Esophagus squamous epithelium (tissue), 5 donors: ENCODE results near the gene LRWD1. TPM values are rescaled to one million over a fixed set of nuclear protein-coding genes. Genes with fewer than 3 reads are reported as not detected.
A peak's percentile ranks its signal among the peaks of the same experiment; 100 is the strongest.
"Not testable (repeated sequence)": the region's sequence is repeated elsewhere in the genome, so short reads cannot be mapped to it uniquely, and the experiment has no call there.

Experiments used
- DNase-seq: peaks from one replicate; lab custom pipeline; 2025; lab: John Stamatoyannopoulos, UW
- H3K27ac ChIP-seq, 4 donors: fragments of 200-600 bp; sonication (generic); one replicate each; pipeline ENCODE4 v1.5.1; 2016 to 2019; ENCODE audit warnings: mild to moderate bottlenecking in 1 of 4
- H3K27me3 ChIP-seq, 4 donors: fragments of 200-600 bp; sonication (generic); 1 replicate in 3 of 4; 2 replicates in 1 of 4; pipeline versions ENCODE4 v1.5.1 to v1.6.0; 2017 to 2021; ENCODE audit warnings: antibody characterized with exemption in 1 of 4
- H3K36me3 ChIP-seq, 3 donors: fragments of 200-600 bp; sonication (generic); one replicate each; pipeline ENCODE4 v1.5.1; 2016 to 2019
- H3K4me1 ChIP-seq, 3 donors: fragments of 200-600 bp; sonication (generic); one replicate each; pipeline ENCODE4 v1.5.1; 2017 to 2019
- H3K4me3 ChIP-seq, 4 donors: fragments of 200-600 bp; sonication (generic); 1 replicate in 3 of 4; 2 replicates in 1 of 4; pipeline ENCODE4 v1.5.1; 2016 to 2019; ENCODE audit warnings: mild to moderate bottlenecking in 2 of 4, moderate library complexity in 1 of 4
- H3K9me3 ChIP-seq, 3 donors: fragments of 200-600 bp; sonication (generic); one replicate each; pipeline ENCODE4 v1.5.1; 2016 to 2019
- WGBS, 2 donors: methylation state at CpG; one replicate each; pipeline ENCODE4 v1.1.5; 2018; 5-methylcytosine and 5-hydroxymethylcytosine counted together
- intact Hi-C: fragments of 100-400 bp; cut with DNase I; formaldehyde crosslinking; loops from one replicate; pipeline ENCODE4 v1.15.0; 2022
- total RNA-seq, 4 donors: library from RNA; depleted of rRNA; stranded (reverse); fragments of >200 nt; gene quantifications; one replicate each; pipeline ENCODE4 v1.1.0, GENCODE V29; 2016
- donor health status: DM: yes; HTN: yes; CAD: no.

LRWD1 gene
- total RNA-seq, 4 donors from 2014 or later, result 5.8 to 16.9 (median 11.2) TPM

- H3K27ac ChIP-seq, H3K27me3 ChIP-seq, H3K4me1 ChIP-seq, H3K9me3 ChIP-seq, H3K4me3 ChIP-seq, H3K36me3 ChIP-seq, DNase-seq, intact Hi-C loops: not testable (repeated sequence)
- 87 to 92% methylated on average over 3 to 4 of the region's 10 CpGs for WGBS, 2 donors
These were observed 32.1 kb downstream of the LRWD1 start for GRCh38 chr7:102496861-102497260.

- H3K27me3 ChIP-seq, H3K4me1 ChIP-seq, intact Hi-C loops, H3K36me3 ChIP-seq, H3K27ac ChIP-seq, H3K9me3 ChIP-seq, DNase-seq, H3K4me3 ChIP-seq: not testable (repeated sequence)
- WGBS, 2 donors, result no CpG with 5 or more reads among the region's 5 CpGs
These were observed 32.5 kb downstream of the LRWD1 start for GRCh38 chr7:102497308-102497707.

- WGBS, 2 donors, result no CpG with 5 or more reads among the region's 16 CpGs
- DNase-seq, H3K27me3 ChIP-seq, H3K4me1 ChIP-seq, H3K27ac ChIP-seq, H3K9me3 ChIP-seq, H3K4me3 ChIP-seq, H3K36me3 ChIP-seq, intact Hi-C loops: not testable (repeated sequence)
These were observed 33.5 kb downstream of the LRWD1 start for GRCh38 chr7:102498321-102498720.

GRCh38 chr7:102503141-102503540 lies 38.4 kb downstream of the LRWD1 start:
- H3K27me3 ChIP-seq, H3K27ac ChIP-seq, H3K4me1 ChIP-seq, intact Hi-C loops, H3K36me3 ChIP-seq, DNase-seq, H3K4me3 ChIP-seq, H3K9me3 ChIP-seq: not testable (repeated sequence)
- WGBS, 2 donors, result no CpG with 5 or more reads among the region's 12 CpGs

GRCh38 chr7:102505298-102506185 lies 40.8 kb downstream of the LRWD1 start:
- H3K9me3 ChIP-seq, intact Hi-C loops, H3K27me3 ChIP-seq, H3K36me3 ChIP-seq, H3K27ac ChIP-seq, DNase-seq, H3K4me3 ChIP-seq, H3K4me1 ChIP-seq: not testable (repeated sequence)
- 30% methylated on average over 2 of the region's 24 CpGs; no CpG with 5 or more reads in 1 of the 2 donors for WGBS, 2 donors

GRCh38 chr7:102507410-102508088 lies 42.8 kb downstream of the LRWD1 start:
- intact Hi-C loops, H3K4me1 ChIP-seq, H3K36me3 ChIP-seq, DNase-seq, H3K27me3 ChIP-seq, H3K27ac ChIP-seq, H3K4me3 ChIP-seq, H3K9me3 ChIP-seq: not testable (repeated sequence)
- WGBS, 2 donors, result 100% methylated on average over 1 of the region's 8 CpGs; no CpG with 5 or more reads in 1 of the 2 donors

GRCh38 chr7:102510575-102510974 lies 45.8 kb downstream of the LRWD1 start:
- H3K9me3 ChIP-seq, intact Hi-C loops, H3K27ac ChIP-seq, H3K4me3 ChIP-seq, DNase-seq, H3K4me1 ChIP-seq, H3K36me3 ChIP-seq, H3K27me3 ChIP-seq: not testable (repeated sequence)
- WGBS, 2 donors, result no CpG with 5 or more reads among the region's 8 CpGs

GRCh38 chr7:102511860-102512522 lies 47.2 kb downstream of the LRWD1 start:
- H3K36me3 ChIP-seq, H3K9me3 ChIP-seq, H3K4me1 ChIP-seq, DNase-seq, H3K27ac ChIP-seq, H3K27me3 ChIP-seq, H3K4me3 ChIP-seq, intact Hi-C loops: not testable (repeated sequence)
- WGBS, 2 donors, result no CpG with 5 or more reads among the region's 30 CpGs

- Histone ChIP-seq H3K4me3 (peak overlapping the region in 3 of 4 donors; percentile 10 to 54 (median 22)), H3K27ac (peak overlapping the region in 3 of 4 donors; percentile 73 to 88 (median 79))
- H3K27me3 ChIP-seq, H3K9me3 ChIP-seq, H3K36me3 ChIP-seq, H3K4me1 ChIP-seq, DNase-seq, intact Hi-C loops: not testable (repeated sequence)
- WGBS, 2 donors, result 0 to 8% methylated on average over 2 of the region's 5 CpGs
These were observed 47.9 kb downstream of the LRWD1 start for GRCh38 chr7:102512642-102513221.

- H3K27me3 ChIP-seq, H3K4me1 ChIP-seq, H3K4me3 ChIP-seq, H3K36me3 ChIP-seq, H3K9me3 ChIP-seq, DNase-seq, intact Hi-C loops: not testable (repeated sequence)
- H3K27ac ChIP-seq, result peak overlapping the region in 1 of 4 donors; percentile 44
- whole genome bisulfite sequencing, 2 donors, result no CpG with 5 or more reads among the region's 15 CpGs
These were observed 50.3 kb downstream of the LRWD1 start for GRCh38 chr7:102514881-102515721.

- intact Hi-C loops, H3K27ac ChIP-seq, H3K27me3 ChIP-seq, DNase-seq, H3K4me1 ChIP-seq, H3K4me3 ChIP-seq, H3K9me3 ChIP-seq, H3K36me3 ChIP-seq: not testable (repeated sequence)
- WGBS, 2 donors, result no CpG with 5 or more reads among the region's 3 CpGs
These were observed 51.1 kb downstream of the LRWD1 start for GRCh38 chr7:102515889-102516288.

- DNase-seq, H3K4me3 ChIP-seq, intact Hi-C loops, H3K9me3 ChIP-seq, H3K4me1 ChIP-seq, H3K27ac ChIP-seq, H3K36me3 ChIP-seq, H3K27me3 ChIP-seq: not testable (repeated sequence)
- WGBS, 2 donors, result no CpG with 5 or more reads among the region's 10 CpGs
These were observed 52.2 kb downstream of the LRWD1 start for GRCh38 chr7:102516951-102517350.
